Keratinocyte (primary cell): Measurements from ENCODE around the gene GRIA1.

Experiments used
- CTCF ChIP-seq, 3 experiments: IDR thresholded peaks in 1 of 3; conservative IDR thresholded peaks in 1 of 3; optimal IDR thresholded peaks in 1 of 3; 2 replicates in 2 of 3; 3 replicates in 1 of 3; pipeline versions ENCODE3 to v1.5.1; 2011; ENCODE audit warnings: low read length in 3 of 3, mild to moderate bottlenecking in 3 of 3, moderate library complexity in 2 of 3, control low read depth in 1 of 3, inconsistent platforms in 1 of 3; ENCODE audit not compliant: insufficient read depth in 2 of 3; ENCODE audit errors: extremely low read depth in 1 of 3
- EZH2 ChIP-seq: IDR thresholded peaks from one replicate; pipeline ENCODE4 v1.6.1; 2012; ENCODE audit warnings: inconsistent platforms, mild to moderate bottlenecking, low read length, moderate library complexity

GRCh38 chr5:153748823-153749222 is 258.4 kb downstream of the GRIA1 start:
- TF ChIP-seq EZH2 (no peak), CTCF (optimal IDR thresholded peaks at IDR 0.05 in 1 of 3, IDR thresholded peaks at IDR 0.05 in 1 of 3, conservative IDR thresholded peaks at IDR 0.05 in 1 of 3; ENCODE audit: extremely low read depth in 1 of 3, insufficient read depth in 2 of 3, low read length in 3 of 3) (no peak)
